HG03066 (cell line): ENCODE data around the gene RANBP10.

Experiments
- ATAC-seq: cut with Tn5 transposase; IDR thresholded peaks from one replicate; pipeline ENCODE4 v1.9.1; 2021; ENCODE audit warnings: low read depth; ENCODE audit not compliant: unreplicated experiment

Gene RANBP10

GRCh38 chr16:67679935-67680897 is 126.1 kb downstream of the RANBP10 start:
- ATAC-seq, result no peak

- ATAC-seq, result no peak
Observed at GRCh38 chr16:67678354-67679023, 127.9 kb downstream of the RANBP10 start.

GRCh38 chr16:67677712-67678111 is 128.6 kb downstream of the RANBP10 start:
- no peak for ATAC-seq

GRCh38 chr16:67676939-67677338 is 129.4 kb downstream of the RANBP10 start:
- no peak for ATAC-seq

- ATAC-seq, result no peak
Observed at GRCh38 chr16:67676516-67676915, 129.8 kb downstream of the RANBP10 start.

- ATAC-seq, result no peak
Observed at GRCh38 chr16:67675999-67676398, 130.4 kb downstream of the RANBP10 start.

GRCh38 chr16:67675579-67675935 is 130.8 kb downstream of the RANBP10 start:
- no peak for ATAC-seq

- no peak for ATAC-seq
Observed at GRCh38 chr16:67674851-67675578, 131.3 kb downstream of the RANBP10 start.

- ATAC-seq, result no peak
Observed at GRCh38 chr16:67673712-67674580, 132.4 kb downstream of the RANBP10 start.
